ENCODE measurements around the gene ZNF775.
A peak's percentile ranks its signal among the peaks of the same experiment; 100 is the strongest.
"Not testable (repeated sequence)": the region's sequence is repeated elsewhere in the genome, so short reads cannot be mapped to it uniquely, and the experiment has no call there.

Gene ZNF775

DNA sequence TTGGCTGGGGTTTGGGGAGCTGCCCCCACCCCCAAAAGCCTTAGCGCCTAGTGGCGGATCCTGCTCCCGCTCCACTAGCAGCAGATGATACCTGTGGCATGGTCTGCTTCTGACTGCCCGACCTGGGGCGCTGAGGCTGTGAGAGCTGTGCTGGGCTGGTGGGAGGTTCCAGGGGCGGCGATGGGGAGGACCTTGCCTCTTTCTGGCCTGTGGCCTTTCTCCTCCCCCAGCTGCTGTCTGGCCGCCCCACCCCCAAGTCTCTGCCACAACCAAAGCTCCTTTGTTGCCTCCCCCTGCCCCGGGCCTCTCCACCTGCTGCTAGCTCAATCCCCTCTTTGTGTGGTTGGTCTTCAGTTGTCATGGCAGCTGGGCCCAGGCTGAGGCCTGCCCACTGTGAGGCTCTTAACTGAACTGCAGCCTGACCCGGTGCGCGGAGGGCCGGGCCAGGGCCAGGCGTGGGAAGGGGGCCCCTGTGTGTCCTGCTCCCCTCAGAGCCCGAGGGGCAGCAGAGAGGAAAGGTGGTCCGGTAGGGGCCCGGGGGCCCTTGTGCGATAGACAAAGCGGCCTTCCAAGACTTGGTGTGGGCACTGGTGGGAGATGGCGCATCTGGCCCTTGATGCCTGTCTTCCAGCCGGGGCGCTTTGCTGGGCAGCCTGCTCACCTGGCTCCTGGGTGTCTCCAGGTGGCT, 4.7 kb downstream of the ZNF775 start:
- DNase-seq: peak; percentile 91

DNA sequence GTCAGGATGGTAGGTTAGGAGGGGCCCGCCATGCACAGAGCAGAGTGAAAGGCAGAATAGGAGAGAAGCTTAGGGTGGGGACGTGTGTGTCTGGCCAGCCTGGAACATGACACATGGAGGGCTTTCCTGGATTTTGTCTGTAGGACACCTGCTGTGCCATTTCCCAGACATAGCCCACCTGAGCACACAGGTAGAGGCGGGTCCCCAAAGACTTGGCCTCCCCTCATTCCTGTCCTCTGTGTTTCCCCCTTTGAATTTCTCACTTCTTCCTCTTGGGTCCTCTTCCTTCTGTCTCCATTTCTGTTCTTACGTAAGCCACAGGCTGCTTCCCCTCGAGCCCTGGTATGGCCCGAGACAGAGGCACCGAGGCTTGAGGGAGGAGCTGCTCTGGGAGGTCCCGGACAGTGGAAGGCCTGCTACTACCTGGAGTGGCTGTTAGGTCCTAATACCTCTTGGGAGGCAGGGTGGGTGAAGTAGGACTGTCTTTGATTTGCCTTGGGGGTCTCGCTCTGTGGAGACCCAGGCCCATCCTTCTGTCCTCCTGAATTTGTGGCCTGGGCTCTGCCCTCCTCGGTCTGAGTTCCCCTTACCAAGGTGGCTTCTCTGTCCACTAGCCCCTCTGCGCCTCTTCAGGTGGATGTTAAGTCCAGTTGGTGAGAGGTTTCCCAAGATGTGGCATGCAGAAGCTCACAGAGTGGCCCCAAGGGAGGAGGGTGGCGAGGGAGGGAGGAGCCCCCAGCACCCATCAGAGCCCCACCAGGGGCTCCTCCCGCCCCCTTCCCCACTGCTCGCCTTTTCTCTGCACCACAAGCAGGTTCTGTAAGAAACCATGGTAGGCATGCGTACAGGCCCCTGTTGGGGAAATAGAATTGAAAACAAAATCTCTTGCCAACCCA, 5.5 kb downstream of the ZNF775 start:
- peak; percentile 50 for DNase-seq

DNA sequence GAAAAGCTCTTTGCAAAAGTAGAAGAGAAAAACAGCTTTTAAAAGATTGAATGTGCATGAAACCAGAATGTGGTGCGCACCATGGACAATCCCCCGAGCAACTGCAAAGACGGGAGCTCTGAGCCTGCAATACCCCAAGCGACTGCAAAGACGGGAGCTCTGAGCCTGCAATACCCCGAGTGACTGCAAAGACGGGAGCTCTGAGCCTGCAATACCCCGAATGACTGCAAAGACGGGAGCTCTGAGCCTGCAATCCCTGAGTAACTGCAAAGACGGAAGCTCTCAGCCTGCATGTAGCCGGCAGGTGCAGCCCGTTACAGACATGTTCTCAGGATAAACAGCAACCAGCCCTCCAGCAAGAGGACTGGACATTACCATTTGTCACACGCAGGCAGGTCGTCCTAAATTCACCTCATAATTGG, 6.2 kb downstream of the ZNF775 start:
- peak; percentile 48 for DNase-seq

DNA sequence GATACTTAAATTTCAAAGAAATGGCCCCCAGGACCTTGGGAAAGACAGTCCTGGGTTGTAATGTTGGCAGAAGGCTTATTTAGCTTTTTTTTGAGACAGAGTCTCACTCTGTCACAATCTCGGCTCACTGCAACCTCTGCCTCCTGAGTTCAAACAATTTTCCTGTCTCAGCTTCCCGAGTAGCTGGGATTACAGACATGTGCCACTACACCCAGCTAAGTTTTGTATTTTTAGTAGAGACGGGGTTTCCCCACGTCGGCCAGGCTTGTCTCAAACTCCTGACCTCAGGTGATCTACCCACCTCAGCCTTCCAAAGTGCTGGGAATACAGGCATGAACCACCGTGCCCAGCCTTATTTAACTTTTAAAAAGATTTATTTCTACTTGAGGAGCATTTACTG, 6.8 kb downstream of the ZNF775 start:
- not testable (repeated sequence) for DNase-seq

DNA sequence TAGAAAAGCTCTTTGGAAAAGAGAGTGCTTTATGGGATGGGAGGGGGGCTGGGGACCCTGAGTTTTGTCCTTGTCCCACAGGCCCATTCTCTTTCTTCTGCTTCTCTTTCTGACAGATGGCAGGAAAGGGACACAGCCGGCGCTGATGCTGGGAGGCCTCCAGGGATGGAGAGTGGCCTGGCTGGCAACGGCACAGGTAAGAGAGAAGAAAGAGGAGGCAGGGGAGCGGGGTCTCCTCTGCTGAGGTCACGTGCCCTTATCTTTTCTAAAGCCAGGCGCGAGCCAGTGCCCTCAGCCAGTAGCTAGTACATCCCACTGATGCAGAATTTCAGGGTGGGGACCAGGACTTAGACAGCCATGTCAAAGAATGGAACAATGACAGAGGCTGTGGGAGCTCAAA, 9.2 kb downstream of the ZNF775 start:
- DNase-seq: no peak

DNA sequence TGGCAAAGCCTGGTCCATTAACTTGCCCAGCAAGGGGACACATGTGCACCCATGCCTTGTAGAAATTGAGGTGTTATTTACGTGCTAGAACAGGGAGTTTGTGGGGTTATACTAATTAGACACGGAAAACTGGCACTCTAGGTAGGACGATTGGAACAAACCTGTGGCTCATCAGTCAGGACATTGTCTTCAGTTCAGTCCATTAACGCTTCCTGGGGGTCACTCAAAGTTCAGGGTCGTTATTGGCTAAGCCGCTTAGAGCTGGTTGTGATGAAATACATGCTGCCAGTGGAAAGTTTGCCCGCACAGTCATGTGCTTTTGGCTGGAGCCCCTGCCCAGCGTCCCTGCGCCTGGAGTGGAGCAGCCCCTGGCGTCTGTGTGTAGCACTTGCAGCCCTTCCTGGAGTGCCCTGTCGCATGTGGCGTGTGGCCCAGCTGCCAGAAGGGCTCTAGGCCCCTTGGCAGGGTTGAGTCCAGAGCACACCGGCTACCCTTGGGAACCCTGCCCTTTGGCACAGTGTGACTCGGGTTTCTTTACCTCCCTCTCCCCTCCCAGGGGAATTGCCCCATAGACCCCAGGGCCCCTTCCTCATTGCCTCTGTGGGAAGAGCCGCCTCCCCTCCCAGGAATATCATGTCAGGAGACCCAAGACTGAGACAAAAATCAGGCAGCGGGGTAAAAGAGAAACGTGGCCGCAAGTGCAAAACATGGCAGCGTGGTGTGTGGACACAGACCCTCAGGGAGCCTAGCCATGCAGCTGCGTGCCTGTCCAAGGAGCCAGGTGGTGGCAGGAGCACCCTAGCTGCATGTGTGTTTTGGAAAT, 9.8 kb downstream of the ZNF775 start:
- peak; percentile 76 for DNase-seq

DNA sequence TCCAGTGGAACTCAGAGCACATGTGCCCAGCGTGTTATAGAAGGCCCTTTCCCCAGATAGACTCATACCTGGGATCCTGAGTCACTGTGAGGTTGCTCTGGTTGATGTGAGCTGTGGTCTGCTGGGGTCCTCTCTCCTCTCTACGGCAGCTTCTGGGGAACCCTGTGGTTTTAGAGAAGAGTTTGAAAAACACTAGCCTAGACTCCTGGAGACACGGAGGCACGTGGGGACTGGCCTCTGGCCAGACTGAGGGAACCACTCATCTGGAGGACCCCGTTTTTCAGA, 10.3 kb downstream of the ZNF775 start:
- no peak for DNase-seq

DNA sequence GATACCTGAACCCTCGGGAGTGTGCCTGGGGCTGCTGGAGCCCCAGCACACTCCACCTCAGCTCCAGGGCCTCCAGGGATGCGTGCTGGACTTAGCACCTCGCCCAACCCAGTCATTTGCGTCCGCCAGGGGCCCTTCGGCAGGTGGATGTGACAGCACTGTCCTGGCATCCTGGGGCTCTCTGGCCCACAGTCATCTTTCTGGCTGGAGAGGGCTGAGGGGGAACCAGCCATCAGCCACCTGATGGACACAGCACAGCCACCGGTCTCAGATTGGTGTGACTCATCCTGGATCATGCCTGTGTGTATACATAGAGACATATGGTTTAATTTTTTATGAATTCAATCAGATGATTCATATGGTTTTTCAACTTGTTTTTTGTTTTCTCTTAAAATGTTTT, 11.1 kb downstream of the ZNF775 start:
- DNase-seq: no peak

DNA sequence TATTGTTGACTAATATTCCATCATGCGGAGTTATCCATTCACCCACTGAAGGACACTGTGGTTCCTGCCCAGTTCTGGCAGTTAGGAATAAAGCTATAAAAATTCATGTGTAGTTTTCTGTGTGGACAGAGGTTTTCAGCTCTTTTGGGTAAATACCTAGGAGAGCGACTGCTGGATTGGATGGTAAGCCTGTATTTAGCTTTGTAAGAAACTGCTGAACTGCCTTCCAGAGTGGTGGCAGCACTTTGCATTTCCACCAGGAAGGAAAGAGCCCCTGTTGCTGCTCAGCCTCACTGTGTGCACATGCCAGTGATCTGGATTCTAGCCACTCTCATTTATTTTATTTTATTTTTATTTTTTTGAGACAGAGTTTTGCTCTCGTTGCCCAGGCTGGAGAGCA, 14.2 kb downstream of the ZNF775 start:
- DNase-seq: no peak

DNA sequence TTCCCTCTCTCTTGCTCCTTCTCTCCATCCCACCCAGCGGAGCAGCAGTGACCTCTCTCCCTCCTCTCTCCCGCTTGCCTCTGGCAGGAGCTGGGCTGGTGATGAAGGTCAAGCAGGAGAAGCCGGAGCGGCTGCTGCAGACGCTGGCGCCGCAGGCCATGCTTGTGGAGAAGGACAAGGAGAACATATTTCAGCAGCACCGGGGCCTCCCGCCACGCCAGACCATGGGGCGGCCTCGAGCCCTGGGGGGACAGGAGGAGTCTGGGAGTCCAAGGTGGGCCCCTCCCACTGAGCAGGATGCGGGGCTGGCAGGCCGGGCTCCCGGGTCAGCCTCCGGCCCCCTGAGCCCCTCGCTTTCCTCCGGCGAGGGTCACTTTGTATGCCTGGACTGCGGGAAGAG, 17.3 kb downstream of the ZNF775 start:
- no peak for DNase-seq

DNA sequence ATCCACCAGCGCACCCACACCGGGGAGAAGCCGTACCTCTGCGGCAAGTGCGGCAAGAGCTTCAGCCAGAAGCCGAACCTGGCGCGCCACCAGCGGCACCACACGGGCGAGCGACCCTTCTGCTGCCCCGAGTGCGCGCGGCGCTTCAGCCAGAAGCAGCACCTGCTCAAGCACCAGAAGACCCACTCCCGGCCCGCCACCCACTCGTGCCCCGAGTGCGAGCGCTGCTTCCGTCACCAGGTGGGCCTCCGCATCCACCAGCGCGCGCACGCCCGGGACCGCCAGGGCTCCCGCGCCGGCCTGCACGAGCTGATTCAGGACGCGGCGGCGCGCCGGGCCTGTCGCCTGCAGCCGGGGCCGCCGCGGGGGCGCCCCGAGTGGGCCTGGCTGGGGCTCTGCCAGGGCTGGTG, 17.7 kb downstream of the ZNF775 start:
- no peak for DNase-seq

DNA sequence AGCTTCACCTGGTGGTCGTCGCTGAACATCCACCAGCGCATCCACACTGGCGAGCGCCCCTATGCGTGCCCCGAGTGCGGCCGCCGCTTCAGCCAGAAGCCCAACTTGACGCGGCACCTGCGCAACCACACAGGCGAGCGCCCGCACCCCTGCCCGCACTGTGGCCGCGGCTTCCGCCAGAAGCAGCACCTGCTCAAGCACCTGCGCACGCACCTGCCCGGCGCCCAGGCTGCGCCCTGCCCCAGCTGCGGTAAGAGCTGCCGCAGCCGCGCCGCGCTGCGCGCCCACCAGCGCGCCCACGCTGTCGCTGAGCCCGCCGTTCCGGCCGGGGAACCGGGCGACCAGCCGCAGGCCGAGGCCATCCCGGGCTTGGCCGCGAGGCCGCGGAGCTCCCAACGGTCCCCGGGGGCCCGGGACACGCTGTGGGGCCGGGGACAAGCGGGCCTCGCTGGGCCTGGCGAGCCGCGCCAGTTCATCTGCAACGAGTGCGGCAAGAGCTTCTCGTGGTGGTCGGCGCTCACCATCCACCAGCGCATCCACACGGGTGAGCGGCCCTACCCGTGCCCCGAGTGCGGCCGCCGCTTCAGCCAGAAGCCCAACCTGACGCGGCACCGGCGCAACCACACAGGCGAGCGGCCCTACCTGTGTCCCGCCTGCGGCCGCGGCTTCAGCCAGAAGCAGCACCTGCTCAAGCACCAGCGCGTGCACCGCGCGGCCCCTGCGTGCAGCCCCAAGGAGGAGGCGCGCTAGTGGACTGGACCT, 18.4 kb downstream of the ZNF775 start:
- DNase-seq: no peak

DNA sequence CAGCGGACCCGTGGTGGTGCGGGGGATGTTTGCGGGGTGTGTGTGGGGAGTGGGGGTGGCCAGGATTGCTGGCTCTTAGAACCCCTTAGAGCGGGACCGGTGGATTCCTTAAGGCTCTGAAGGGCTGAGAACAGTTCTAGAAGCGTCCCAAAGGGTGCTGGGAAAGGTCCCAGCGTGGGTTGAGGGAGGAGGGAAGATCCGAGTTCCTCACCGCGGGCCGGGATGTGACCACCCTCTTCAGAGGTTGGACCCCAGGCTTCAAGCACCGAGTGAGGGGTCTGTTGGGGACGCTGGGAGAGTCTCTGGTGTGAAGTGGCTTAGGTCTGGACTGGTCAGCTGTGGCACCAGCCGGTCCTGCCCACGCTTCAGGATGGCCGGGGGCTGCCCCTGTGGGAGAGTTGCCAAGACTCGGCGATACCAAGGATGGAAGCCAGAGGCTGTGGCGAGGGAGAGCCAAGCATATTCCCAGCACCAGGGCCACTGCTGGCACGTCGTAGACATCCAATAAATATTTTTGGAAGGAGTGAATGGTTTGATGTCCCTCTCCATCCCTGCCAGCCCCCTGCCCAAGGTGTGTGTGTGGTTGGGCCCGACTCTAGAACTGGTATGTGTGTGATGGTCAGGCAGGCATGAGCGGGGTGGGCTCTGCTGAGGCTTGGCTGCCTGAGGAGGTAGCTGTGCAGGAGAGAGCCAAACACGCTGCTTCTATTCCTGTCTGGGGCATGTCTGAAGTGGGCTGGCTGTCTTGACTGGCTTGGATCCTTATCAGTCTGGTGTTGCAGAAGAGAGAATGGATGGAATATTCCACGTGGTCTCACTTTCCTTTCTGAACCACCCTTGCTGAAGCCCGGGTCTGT, 19.2 kb downstream of the ZNF775 start:
- no peak for DNase-seq

DNA sequence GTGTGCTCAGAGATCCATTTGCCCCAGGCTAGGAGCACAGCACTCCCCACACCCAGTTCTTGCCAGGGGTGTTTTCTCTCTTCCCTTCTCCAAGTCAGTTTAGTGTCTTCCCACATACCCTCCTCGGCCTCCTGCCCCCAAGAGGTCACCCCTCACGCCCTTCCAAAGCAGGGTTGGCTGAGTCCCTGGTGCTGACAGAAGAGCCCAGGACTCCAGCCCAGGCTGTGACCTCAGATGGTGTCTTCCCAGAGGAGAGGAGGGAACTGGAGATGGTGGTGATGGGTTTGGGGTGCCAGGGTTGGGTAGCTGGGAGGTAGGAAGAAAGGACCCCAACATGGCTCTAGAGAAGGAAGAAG, 19.8 kb downstream of the ZNF775 start:
- DNase-seq: no peak

DNA sequence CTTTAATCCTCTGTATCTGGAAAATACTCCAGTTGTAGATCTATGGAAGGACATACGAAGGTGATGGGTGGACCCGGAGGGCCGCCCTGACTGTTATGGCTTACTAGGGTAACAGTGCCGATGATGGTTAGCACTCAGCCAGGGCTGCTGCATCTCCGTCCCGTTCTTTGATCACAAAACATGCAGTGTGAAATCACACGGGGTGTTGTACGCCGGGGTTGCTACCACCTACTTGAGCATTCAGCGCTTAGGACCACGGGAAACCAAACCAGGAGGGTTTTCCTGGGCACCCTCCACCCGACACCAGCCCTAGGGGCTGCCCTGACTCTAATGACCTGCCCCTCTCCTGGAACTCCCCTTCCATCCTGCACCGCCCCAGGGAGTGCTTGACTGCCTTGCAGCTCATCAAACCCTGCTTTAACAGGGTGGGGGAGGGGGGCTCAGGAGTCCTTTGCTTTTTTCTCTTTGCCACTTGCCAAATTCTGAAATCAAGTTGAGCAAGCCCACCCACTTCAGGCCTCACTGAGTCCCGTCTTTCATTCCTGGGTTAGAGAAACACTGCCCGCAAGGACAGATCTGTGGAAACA, 20.4 kb downstream of the ZNF775 start:
- DNase-seq: no peak

DNA sequence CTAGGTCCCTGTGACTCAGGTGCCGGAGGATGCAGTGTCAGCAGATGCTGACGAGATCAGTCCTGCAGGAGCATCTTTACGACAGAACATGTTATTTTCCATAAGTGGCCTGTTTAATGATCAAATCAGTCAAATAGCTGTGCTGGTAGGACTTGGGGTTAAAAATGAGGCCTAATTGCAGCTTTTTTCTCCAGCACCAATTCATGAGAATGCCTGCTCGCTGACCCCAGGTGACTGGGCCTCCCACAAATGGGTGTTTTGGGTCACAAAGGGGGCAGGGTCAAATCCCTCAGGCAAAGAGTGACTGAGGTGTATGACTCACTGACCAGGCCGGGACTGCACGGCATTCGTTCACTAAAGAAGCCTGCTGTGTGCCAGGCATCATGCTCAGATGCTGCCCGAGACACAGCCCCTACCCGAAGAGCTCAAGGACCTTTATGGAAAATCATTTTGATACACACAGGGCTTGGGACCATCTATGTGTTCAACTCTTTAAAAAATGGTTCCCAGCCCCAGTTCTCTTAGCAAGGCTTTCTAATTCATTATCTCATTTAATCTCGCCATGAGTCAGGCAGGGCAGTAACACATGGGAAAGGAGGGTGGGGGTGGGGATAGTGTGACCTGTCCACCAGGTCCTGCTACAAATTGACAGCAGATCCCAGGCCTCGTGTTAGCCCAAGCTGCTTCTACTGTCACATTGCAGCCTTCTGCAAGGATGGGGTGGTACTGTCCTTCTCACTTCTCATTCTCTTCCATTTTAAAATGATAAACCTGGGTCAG, 21.1 kb downstream of the ZNF775 start:
- no peak for DNase-seq

DNA sequence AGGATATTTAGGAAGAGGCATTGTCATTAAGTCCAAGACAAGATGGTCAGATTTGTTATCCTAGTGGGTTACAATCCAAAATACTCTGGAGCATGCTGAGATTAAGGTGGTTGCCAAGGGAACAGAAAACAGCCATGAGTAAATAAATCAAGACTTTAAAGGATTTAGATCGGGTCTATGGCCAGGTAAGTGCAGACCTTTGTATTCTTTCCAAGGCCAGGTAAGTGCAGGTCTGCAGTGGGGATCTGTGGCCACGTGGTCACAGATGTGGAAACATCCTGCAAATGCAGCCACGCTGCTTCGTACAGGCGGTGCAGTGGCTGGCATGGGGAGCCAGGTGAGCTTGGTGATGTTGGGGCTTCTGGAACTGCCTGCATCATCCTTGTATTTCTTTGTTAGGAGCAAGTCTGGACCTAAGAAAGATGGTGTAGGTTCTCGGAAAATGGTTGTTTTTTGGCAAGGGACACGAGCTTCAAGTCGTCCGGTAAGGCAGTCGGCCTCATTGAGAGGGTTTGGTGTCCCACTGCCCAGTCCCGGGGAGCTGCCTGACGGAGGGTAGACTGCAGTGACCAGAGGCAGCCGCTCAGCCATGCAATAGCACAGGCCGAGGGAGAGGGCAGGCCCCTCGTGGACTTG, 21.8 kb downstream of the ZNF775 start:
- DNase-seq: no peak

DNA sequence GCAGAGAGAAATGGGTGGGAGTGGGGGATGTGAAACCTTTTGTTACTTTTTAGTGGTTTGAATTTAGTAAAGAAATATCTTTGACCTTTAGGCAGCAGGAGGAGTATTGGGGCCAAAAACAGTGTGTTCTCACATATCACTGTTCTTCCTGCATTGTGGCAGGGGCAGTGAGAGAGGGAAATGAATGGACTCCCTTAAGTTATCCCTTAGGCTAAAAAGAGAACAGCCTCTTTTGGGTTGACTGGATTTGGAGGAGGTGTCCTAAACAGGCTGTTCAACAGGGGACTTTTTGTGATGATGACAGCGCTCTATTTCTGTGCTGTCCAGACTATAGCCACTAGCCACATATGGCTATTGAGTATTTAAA, 22.3 kb downstream of the ZNF775 start:
- no peak for DNase-seq

DNA sequence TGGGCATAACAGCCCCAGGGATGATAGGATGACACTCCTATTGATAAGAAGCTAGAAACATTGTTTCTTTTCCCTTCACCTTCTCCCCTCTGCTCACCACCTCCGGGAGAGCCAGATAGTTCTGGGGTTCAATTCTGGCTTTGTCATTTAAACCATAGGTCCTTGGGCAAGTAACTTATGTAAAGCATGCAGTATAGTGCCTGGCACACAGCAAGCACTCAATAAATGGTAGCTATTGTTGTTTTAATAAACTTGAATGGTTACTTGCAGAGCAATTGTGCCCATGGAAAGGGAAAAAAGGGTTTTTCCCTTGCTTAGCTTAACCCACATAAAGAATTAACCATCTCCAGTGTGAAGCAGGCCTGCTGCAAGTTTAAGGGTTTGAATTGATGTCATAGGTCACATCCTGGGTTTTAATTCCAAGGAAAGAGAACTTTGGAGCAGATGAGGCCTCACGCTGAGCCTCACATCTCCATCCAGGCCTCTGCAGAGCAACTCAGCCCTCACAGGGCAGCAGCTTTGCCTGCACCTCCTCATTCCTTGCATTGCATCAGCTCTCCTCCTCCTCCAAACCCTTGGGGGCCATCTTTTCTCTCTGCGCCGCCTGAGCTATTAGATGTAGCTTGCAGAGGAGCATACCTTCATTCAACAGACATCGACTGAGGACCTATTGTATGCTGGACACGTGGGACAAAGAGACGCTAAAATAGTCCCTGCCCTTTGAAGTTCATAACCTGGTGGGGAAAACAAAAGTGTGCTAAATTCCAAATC, 22.9 kb downstream of the ZNF775 start:
- no peak for DNase-seq

Data from retina (tissue), 1 donor.